GM06990 (cell line): ENCODE measurements around the gene EEF2K.

ENCODE experiments used
- DNase-seq: peaks from one replicate; pipeline ENCODE4 v3.0.0-alpha.2; 2011; ENCODE audit not compliant: insufficient read length; ENCODE audit errors: extremely low read depth
- H3K27me3 ChIP-seq: replicated peaks from 2 replicates; pipeline ENCODE4 v1.6.0; 2011; ENCODE audit warnings: low read length; ENCODE audit not compliant: control insufficient read depth, insufficient read depth
- H3K36me3 ChIP-seq: 2 replicates; pipeline ENCODE4 v1.5.1; 2011; ENCODE audit warnings: low read length; ENCODE audit not compliant: control insufficient read depth, insufficient read depth
- H3K4me3 ChIP-seq: replicated peaks from 2 replicates; pipeline ENCODE4 v1.5.1; 2011; ENCODE audit warnings: low read depth, mild to moderate bottlenecking, control low read depth, low read length
- TF ChIP-seq, protein P1 (sequence below): IDR thresholded peaks from 2 replicates; pipeline ENCODE4 v1.5.1; 2011; ENCODE audit warnings: low read length, control low read depth, mild to moderate bottlenecking, inconsistent platforms; ENCODE audit not compliant: insufficient read depth, poor library complexity, severe bottlenecking

EEF2K gene

DNA sequence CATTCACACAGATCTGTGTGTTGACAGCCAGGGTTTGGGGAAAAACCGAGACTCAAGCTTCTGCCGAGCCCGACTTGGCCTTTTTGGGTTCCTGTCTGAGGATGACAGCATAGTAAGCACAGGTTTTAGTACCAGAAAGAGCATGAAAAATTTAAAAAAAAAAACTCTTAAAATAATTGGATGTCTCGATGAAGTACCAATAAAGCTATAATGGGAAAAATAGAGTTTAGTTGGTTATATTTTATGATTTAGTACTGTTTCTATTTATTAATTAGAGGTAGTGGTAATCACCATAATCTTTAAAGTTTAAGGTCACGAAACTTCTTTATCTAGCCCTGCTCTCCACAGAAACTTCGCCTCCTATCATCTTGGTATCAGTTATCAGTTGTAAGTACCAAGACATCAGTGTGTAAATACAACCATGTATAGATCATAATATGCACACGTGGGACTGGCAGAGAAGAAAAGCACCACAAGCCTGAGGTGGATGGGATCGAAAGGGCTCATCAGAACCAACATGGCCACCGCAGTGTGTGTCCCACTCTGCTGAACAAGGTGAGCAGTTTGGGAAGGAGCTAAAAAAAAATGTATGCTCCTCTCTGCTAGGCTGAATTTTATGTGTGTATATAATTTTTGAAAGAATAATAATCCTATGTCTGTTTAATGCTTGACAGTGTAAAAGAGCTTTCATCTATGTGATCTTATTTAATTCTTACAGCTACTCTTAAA lies 14.4 kb upstream of the EEF2K start:
- Histone ChIP-seq H3K27me3 (no peaks in the 10 kb centered on the region), H3K4me3 (peak overlapping the region; percentile 63), H3K36me3 (no peaks in the 10 kb centered on the region)
- TF ChIP-seq, protein P1, sequence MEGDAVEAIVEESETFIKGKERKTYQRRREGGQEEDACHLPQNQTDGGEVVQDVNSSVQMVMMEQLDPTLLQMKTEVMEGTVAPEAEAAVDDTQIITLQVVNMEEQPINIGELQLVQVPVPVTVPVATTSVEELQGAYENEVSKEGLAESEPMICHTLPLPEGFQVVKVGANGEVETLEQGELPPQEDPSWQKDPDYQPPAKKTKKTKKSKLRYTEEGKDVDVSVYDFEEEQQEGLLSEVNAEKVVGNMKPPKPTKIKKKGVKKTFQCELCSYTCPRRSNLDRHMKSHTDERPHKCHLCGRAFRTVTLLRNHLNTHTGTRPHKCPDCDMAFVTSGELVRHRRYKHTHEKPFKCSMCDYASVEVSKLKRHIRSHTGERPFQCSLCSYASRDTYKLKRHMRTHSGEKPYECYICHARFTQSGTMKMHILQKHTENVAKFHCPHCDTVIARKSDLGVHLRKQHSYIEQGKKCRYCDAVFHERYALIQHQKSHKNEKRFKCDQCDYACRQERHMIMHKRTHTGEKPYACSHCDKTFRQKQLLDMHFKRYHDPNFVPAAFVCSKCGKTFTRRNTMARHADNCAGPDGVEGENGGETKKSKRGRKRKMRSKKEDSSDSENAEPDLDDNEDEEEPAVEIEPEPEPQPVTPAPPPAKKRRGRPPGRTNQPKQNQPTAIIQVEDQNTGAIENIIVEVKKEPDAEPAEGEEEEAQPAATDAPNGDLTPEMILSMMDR = no peak
- no peak for DNase-seq

GRCh38 chr16:22192261-22193062 lies 13.6 kb upstream of the EEF2K start:
- DNase-seq = peak; percentile 58
- H3K4me3 ChIP-seq = no peak overlapping the region
- no peaks in the 10 kb centered on the region for H3K27me3 ChIP-seq
- TF ChIP-seq, protein P1 = no peak
- no peaks in the 10 kb centered on the region for H3K36me3 ChIP-seq

GRCh38 chr16:22193063-22193411 lies 13.0 kb upstream of the EEF2K start:
- no peaks in the 10 kb centered on the region for H3K36me3 ChIP-seq
- H3K4me3 ChIP-seq = no peak overlapping the region
- H3K27me3 ChIP-seq = no peaks in the 10 kb centered on the region
- TF ChIP-seq, protein P1 = no peak
- no peak for DNase-seq

GRCh38 chr16:22194707-22195444 lies 11.2 kb upstream of the EEF2K start:
- no peak overlapping the region for H3K4me3 ChIP-seq
- DNase-seq = no peak
- H3K27me3 ChIP-seq = no peaks in the 10 kb centered on the region

DNA sequence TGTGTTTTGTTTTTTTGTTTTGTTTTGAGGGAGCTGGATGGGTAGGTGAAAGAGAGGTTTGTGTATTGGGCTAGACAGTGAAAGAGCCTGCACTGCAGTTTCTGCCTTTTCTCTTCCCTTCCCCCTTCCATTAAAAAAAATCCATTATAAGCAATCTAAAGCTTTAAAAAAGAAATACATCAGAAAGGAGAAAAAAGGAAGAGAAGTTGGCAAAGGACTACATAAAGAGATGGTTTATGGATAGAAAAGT lies 10.7 kb upstream of the EEF2K start:
- TF ChIP-seq, protein P1 = no peak
- DNase-seq = no peak
- no peaks in the 10 kb centered on the region for H3K27me3 ChIP-seq
- no peak overlapping the region for H3K4me3 ChIP-seq
- no peaks in the 10 kb centered on the region for H3K36me3 ChIP-seq

More at GRCh38 chr16:22194707-22195444, 11.2 kb upstream of the EEF2K start:
- TF ChIP-seq, protein P1 = no peak
- no peaks in the 10 kb centered on the region for H3K36me3 ChIP-seq
